Muscle of arm (tissue), 12 donors: ENCODE results near the gene IFITM1. TPM values are rescaled to one million over a fixed set of nuclear protein-coding genes. Genes with fewer than 3 reads are reported as not detected.
A peak's percentile ranks its signal among the peaks of the same experiment; 100 is the strongest.
"Not testable (repeated sequence)": the region's sequence is repeated elsewhere in the genome, so short reads cannot be mapped to it uniquely, and the experiment has no call there.

Experiments used
- DNase-seq: peaks from one replicate; pipeline ENCODE4 v3.0.0-alpha.2; 2013
- polyA plus RNA-seq, 12 donors: library from polyadenylated mRNA; unstranded; fragments of 120-200 nt; gene quantifications; one replicate each; pipeline ENCODE4 v1.2.1, GENCODE V29; 2013; ENCODE audit not compliant: insufficient read length in 12 of 12

Gene IFITM1
- polyA plus RNA-seq, 12 donors = 9.9 to 21.3 (median 14.1) TPM; not detected in 2

DNA sequence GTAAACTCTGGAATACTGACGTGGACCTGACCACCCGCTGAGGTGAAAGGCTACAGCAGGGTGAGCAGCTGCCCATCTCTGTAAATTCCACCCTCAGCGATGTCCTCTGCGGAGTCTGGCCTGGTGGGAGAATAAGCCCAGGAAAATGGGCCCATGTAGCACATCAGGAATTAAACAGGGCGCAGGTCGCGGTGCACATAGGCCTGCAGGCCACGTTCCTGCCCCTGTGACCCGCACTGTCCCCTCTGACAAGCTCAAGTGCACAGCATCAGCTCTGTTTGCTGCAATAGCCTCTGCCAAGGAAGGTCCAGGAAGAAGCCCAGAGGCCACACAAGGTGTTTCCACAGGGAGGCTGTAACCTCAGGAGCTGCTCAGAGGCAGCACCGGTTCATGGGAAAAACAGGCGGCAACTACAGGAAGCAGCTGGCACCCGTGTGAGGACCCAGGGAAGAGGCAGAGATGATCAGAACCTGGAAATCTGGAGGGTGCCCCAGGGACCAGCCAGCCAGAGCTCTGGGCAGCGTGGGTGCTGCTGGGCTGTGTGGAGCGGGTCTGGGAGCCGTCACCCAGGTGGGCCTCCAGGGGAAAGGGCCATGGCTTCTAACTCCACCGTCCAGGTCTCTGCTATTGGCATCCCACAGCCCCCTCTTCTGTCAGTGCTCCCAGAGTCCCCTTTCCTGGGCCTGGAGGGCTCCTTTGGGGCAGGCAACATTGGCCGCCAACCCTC is 7.0 kb upstream of the IFITM1 start:
- no peak for DNase-seq

GRCh38 chr11:307766-308708 is 5.8 kb upstream of the IFITM1 start, which contains the start of gene IFITM2:
IFITM2 (plus strand) TSS chr11:307816; CDS start chr11:308193, 377 bp downstream.
- DNase-seq = peak; percentile 77

DNA sequence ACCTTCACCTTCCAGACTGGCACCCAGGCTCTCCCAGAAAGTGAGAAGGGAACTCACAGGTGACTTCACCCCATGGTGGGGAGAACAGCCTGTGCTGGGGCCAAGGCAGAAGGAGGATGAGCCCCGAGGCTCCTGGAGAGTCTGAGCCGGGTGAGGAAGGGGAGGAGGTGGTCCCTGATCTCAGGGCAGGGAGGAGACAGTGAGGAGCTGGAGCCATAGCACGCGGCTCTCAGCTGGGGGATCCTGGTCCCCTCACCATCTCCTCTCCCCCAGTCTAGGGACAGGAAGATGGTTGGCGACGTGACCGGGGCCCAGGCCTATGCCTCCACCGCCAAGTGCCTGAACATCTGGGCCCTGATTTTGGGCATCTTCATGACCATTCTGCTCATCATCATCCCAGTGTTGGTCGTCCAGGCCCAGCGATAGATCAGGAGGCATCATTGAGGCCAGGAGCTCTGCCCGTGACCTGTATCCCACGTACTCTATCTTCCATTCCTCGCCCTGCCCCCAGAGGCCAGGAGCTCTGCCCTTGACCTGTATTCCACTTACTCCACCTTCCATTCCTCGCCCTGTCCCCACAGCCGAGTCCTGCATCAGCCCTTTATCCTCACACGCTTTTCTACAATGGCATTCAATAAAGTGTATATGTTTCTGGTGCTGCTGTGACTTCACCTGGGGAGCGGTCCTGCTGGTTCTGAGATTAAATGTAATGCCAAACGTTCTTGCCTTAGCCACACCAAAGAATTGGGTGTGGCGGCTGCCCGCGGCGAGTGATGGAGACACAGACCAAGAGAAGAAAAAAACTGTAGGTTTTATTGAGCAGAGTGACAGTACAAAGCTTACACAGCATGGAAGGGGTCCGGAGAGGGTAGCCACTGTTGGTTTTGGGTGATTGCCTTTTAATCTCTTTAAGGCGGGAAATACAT is 4.8 kb upstream of the IFITM1 start:
- not testable (repeated sequence) for DNase-seq

- DNase-seq = not testable (repeated sequence)
These were observed 3.8 kb upstream of the IFITM1 start for GRCh38 chr11:309979-310572.

DNA sequence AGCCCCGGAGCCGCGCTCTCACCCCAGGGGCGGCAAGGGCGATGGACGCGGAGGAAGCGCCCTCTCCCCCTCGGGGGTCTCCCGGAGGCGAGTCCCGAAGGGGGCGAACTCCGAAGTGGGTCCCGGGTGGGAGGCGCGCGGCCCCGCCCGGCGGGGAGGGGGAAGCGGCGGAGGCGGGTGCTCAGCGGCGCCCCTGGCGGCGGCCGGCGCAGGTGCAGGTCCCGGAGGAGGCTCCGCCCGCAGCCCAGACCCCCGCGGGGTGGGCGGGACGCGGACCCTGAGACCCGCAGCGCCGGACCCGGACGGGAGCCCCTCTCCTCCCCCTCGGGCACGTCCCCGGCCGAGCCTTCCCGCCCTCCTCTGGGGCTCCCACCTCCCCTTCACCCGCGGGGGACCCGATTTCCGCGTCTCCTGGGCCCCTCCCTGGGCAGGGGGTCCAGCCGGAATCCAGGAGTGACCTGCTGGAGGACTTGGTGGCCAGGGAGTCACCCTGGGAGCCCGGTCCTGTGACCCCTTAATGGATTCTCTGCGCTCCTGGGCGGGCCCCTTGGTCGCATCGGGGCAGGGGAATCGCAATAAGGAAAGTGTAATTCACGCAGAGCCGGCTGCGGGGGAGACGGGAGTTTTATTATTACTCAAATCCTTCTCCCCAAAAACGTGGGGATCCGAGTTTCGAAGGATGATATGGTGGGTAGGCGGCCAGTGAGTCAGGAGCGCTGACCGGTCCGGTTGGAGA is 2.7 kb upstream of the IFITM1 start:
- DNase-seq = not testable (repeated sequence)

DNA sequence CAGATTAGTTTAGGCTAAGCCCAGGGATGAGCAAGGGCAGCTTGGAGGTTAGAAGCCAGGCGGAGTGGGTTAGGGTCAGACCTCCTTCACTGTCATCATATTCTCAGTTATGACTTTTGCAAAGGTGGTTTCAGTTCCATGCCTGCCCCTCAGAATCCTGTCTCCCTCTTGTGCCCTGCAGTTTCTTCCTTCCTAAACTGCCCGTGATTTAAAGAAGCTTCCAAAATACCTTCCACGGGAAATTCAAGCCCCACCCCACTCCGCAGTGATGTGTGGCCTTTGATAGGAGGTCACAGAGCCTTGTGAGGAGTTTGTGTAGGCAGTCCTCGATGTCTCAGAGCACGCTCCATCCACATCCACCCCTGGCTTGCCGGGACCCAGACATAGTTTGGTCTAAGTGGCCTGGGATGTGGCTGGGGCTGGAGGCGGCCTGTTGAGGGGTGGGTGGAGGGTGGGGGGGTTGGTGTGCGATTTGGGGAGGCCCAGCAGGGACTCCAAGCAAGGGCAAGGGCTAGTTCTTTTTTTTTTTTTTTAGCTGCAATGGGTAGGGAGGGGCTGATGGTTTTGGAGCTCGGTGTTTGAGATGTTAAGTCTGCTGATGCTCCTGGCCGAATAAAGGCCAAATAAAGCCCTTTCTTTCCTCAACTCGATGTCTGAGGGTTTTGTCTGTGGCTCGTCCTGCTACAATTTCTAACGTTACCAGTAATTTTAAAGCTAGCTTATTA is 1.6 kb upstream of the IFITM1 start:
- DNase-seq = no peak

DNA sequence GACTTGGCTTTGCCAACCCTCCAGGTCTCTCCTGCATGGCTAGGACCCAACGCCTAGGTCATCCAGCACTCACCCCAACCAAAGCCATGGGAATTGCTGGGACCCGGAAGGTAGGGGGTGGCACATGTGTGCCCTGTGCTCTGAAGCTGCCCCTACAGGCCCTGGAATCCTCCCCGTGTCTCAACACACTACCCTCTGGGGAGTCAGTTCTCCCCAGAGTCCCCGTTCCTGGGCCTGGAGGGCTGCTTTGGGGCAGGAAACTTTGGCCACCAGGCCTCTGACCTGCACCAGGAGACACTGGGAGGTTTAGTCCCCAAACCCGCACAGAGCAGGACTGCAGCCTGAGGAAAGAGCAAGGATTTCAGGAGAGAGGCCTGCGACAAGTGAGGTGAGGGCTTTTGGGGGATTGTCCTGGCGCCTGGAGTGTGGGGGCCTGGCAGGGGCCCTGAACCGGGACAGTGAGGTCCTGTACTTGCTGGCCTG is 495 bp upstream of the IFITM1 start:
- no peak for DNase-seq

DNA sequence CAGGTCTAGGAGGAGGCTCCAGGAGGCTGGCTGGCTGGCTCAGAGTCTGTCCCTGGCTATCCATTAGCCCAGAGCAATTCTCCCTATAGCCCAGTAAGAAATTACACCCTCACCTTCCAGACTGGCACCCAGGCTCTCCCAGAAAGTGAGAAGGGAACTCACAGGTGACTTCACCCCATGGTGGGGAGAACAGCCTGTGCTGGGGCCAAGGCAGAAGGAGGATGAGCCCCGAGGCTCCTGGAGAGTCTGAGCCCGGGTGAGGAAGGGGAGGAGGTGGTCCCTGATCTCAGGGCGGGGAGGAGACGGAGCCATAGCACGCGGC is 675 bp downstream of the IFITM1 start:
- DNase-seq = not testable (repeated sequence)

- no peak for DNase-seq
These were observed 1.2 kb downstream of the IFITM1 start for GRCh38 chr11:315051-315481.

- DNase-seq = no peak
These were observed 1.7 kb downstream of the IFITM1 start for GRCh38 chr11:315516-315994.

- no peak for DNase-seq
These were observed 2.3 kb downstream of the IFITM1 start for GRCh38 chr11:316031-316701.

GRCh38 chr11:316891-317301 is 3.1 kb downstream of the IFITM1 start:
- DNase-seq = no peak

DNA sequence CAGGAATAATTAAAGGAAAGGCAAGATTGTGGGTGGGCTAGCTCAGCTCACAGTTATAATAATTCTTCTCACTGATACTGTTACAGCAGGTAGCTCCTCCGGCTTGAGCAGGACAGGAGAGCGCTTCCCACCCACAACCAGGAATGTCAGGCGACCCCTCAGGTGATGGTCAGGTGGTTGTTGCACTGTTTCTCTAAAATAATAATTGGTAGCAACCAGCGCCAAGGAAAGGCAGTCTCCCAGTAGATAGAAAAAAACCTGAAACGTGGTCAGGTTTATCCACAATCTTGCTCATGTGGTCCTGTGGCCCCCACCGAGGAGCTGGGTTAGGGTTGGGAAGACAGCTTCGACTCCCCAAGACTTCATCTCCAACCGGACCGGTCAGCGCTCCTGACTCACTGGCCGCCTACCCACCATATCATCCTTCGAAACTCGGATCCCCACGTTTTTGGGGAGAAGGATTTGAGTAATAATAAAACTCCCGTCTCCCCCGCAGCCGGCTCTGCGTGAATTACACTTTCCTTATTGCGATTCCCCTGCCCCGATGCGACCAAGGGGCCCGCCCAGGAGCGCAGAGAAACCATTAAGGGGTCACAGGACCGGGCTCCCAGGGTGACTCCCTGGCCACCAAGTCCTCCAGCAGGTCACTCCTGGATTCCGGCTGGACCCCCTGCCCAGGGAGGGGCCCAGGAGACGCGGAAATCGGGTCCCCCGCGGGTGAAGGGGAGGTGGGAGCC is 4.0 kb downstream of the IFITM1 start:
- not testable (repeated sequence) for DNase-seq

DNA sequence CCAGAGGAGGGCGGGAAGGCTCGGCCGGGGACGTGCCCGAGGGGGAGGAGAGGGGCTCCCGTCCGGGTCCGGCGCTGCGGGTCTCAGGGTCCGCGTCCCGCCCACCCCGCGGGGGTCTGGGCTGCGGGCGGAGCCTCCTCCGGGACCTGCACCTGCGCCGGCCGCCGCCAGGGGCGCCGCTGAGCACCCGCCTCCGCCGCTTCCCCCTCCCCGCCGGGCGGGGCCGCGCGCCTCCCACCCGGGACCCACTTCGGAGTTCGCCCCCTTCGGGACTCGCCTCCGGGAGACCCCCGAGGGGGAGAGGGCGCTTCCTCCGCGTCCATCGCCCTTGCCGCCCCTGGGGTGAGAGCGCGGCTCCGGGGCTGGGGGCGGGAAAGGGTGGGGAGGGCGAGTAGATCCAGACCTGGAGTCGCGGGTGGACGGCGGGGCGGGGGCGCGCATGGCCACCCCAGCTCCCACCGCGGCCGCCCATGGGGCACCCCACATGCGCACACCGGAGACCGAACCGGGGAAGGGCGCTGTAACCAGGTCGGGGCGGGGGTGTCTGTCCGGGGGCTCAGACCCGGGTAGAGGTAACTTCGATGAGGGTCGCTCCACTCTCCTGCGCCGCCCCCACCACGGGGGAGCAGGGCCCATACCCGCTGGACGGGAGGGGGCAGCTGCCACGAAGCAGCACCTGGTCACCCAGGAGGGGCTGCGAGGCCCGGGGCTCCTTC is 4.7 kb downstream of the IFITM1 start:
- not testable (repeated sequence) for DNase-seq

DNA sequence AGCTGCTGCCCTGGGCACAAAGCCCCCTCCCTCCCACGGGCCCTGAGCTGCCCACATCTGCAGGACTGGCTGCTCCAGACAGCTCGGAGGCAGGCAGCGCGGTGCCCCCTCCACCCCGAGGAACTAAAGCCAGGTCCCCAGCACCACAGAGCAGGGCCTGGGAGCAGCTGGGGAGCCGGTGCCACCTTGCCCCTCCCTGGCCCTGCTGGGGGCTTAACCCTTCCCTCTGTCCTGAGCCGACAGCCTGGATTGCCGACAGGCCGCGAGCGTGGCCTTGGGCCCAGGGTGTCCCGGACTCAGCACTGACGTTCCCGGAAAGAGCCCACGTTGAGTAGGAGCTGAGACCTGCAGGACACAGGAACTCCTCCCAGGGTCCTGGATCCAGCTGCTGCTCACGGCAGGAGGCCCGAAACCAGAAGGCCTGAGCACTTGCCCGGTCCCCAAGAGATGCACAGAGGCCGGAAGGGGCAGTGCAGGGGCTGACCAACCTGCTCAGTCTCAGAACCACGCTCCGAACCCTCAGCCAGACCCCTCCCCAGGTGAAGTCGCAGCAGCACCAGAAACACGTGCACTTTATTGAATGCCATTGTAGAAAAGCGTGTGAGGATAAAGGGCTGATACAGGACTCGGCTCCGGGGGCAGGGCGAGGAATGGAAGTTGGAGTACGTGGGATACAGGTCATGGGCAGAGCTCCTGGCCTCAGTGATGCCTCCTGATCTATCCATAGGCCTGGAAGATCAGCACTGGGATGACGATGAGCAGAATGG is 5.5 kb downstream of the IFITM1 start:
- DNase-seq = not testable (repeated sequence)

DNA sequence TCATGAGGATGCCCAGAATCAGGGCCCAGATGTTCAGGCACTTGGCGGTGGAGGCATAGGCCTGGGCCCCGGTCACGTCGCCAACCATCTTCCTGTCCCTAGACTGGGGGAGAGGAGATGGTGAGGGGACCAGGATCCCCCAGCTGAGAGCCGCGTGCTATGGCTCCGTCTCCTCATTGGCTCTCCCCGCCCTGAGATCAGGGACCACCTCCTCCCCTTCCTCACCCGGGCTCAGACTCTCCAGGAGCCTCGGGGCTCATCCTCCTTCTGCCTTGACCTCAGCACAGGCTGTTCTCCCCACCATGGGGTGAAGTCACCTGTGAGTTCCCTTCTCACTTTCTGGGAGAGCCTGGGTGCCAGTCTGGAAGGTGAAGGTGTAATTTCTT is 6.0 kb downstream of the IFITM1 start:
- not testable (repeated sequence) for DNase-seq

- DNase-seq = no peak
These were observed 10.3 kb downstream of the IFITM1 start for GRCh38 chr11:324156-324555.
